Measurements from ENCODE around the gene SNX13. TPM values are rescaled to one million over a fixed set of nuclear protein-coding genes. Genes with fewer than 3 reads are reported as not detected.

SNX13 gene
- total and polyA plus RNA-seq, 8 donors = 36.1 to 51.4 (median 43.2) TPM

DNA sequence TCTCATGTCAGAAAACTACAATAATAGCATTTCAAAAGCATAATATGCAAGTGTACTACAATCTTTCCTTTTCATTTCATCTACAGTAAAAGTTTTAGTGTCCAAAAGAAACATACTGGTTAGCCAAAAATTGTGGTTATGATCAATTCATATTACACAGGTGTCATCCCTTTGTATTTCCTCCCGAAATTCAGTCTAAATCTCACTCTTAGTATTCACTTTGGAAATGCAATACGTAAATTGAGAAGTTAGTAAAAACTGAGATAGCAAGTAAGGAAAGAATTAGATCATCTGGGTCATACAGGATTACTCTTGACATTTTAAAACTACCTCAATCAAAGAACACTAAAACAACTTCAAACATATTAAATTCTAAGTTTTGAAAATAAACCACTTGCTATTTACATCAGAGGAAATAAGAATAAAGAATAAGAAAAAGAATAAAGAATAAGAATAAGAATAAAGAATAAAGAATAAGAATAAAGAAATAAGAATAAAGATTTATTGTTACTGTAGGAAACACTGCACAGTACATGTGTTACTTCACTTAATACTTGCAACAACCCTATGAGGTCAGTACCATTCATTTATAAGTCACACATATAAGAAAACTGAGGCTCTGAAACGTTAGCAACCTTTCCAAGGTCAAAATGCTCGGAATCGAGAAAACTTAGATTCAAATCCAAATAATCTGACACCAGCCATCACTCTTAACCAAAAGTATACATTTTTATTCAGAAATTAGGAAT is 10.5 kb downstream of the SNX13 start:
- Histone ChIP-seq H3K27ac (no peak overlapping the region), H3K4me1 (peaks cover 0 to 37% of the 10 kb centered on the region in 2 donors), H3K4me3 (no peak overlapping the region), H3K9me3 (no peaks in the 10 kb centered on the region), H3K27me3 (no peaks in the 10 kb centered on the region), H3K36me3 (no peaks in the 10 kb centered on the region)
- no peak for ATAC-seq
- TF ChIP-seq, protein P1, sequence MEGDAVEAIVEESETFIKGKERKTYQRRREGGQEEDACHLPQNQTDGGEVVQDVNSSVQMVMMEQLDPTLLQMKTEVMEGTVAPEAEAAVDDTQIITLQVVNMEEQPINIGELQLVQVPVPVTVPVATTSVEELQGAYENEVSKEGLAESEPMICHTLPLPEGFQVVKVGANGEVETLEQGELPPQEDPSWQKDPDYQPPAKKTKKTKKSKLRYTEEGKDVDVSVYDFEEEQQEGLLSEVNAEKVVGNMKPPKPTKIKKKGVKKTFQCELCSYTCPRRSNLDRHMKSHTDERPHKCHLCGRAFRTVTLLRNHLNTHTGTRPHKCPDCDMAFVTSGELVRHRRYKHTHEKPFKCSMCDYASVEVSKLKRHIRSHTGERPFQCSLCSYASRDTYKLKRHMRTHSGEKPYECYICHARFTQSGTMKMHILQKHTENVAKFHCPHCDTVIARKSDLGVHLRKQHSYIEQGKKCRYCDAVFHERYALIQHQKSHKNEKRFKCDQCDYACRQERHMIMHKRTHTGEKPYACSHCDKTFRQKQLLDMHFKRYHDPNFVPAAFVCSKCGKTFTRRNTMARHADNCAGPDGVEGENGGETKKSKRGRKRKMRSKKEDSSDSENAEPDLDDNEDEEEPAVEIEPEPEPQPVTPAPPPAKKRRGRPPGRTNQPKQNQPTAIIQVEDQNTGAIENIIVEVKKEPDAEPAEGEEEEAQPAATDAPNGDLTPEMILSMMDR (IDR thresholded peaks at IDR 0.05) = no peak
- no peak for DNase-seq
- intact Hi-C loops (cut with DNase I) = no loop called here

DNA sequence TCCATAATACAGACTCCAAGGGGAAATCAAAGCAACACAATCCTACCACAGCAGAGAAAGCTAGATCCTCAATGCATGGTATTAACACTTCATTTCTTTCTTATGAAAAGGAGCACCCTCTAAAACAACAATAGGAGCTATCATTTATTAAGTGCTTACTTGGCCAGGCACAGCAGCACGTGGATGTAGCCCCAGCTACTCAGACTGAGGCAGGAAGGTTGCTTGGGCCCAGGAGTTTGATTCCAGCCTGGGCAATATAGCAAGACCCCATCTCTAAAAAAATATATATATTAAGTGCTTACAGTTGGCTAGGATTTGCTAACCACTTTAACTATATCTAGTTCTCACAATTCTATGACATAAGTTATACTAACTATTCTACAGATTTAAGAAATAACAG is 12.2 kb downstream of the SNX13 start:
- intact Hi-C loops (cut with DNase I) = no loop called here
- Histone ChIP-seq H3K27me3 (no peaks in the 10 kb centered on the region), H3K36me3 (no peaks in the 10 kb centered on the region), H3K4me1 (peaks cover 0 to 33% of the 10 kb centered on the region in 2 donors), H3K27ac (no peak overlapping the region), H3K9me3 (no peaks in the 10 kb centered on the region), H3K4me3 (no peak overlapping the region)
- TF ChIP-seq, protein P1 (IDR thresholded peaks at IDR 0.05) = no peak
- ATAC-seq (no peak), DNase-seq (no peak)

DNA sequence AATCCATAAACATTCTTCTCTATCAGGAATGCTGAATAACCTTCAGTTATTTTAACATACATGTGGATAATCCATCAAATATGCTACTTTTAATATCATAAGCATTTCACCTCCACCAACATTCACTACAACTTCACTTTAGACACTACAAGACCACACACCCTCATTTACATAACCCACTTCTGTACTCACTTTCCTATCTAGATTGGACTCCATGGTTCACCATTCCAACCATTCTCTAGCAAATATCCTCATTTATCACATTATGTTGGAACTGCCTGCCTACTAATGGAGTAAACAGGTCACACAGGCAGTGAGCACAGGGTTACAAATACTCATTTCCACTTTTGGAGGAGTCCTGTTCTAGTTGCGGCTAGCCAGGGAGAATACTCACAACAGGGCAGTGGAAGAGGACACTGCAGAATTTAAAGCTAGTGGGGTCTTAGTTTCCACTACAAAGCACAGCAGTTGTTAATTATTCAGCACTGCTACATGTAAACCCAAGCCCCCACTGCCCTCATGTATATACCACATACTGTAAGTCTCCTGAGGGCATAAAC is 18.4 kb downstream of the SNX13 start:
- intact Hi-C loops (cut with DNase I) = no loop called here
- TF ChIP-seq, protein P1 (IDR thresholded peaks at IDR 0.05) = no peak
- ATAC-seq = no peak

GRCh38 chr7:17917842-17918241 is 22.5 kb downstream of the SNX13 start:
- H3K27me3 ChIP-seq = no peaks in the 10 kb centered on the region
- H3K9me3 ChIP-seq = peaks cover 0 to 16% of the 10 kb centered on the region in 2 donors
- no peak overlapping the region for H3K27ac ChIP-seq
- intact Hi-C loops (cut with DNase I) = no loop called here
- DNase-seq (no peak), ATAC-seq (no peak)
- no peaks in the 10 kb centered on the region for H3K36me3 ChIP-seq
- H3K4me1 ChIP-seq = peaks cover 0 to 6% of the 10 kb centered on the region in 2 donors
- H3K4me3 ChIP-seq = no peak overlapping the region
- TF ChIP-seq, protein P1 (IDR thresholded peaks at IDR 0.05) = no peak

More for the DNA sequence above, 18.4 kb downstream of the SNX13 start:
- H3K27ac ChIP-seq = no peak overlapping the region
- H3K9me3 ChIP-seq = peaks cover 0 to 10% of the 10 kb centered on the region in 2 donors
- no peaks in the 10 kb centered on the region for H3K27me3 ChIP-seq
- no peak for DNase-seq
- H3K36me3 ChIP-seq = no peaks in the 10 kb centered on the region
- peaks cover 0 to 16% of the 10 kb centered on the region in 2 donors for H3K4me1 ChIP-seq
- no peak overlapping the region for H3K4me3 ChIP-seq

DNA sequence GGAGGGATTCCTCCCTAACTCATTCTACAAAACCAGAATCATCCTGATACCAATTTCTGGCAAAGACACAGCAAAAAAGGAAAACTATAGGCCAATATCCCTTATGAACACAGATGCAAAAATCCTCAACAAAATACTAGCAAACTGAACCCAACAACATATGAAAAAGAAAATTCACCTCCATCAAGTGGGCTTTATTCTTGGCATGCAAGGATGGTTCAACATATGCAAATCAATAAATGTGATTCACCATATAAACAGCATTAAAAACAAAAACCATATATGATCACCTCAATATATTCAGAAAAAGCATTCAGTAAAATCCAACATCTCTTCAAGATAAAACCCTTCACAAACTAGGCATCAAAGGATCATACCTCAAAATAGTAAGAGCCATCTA is 23.5 kb downstream of the SNX13 start:
- Histone ChIP-seq H3K9me3 (peaks cover 0 to 16% of the 10 kb centered on the region in 2 donors), H3K27me3 (no peaks in the 10 kb centered on the region), H3K27ac (no peak overlapping the region), H3K36me3 (no peaks in the 10 kb centered on the region), H3K4me3 (no peak overlapping the region), H3K4me1 (peaks cover 0 to 2% of the 10 kb centered on the region in 2 donors)
- intact Hi-C loops (cut with DNase I) = no loop called here
- no peak for ATAC-seq
- TF ChIP-seq, protein P1 (IDR thresholded peaks at IDR 0.05) = no peak
- DNase-seq = no peak

Data from left lung (tissue), 10 donors.